Measurements from ENCODE around the gene ATP5MG.

DNA sequence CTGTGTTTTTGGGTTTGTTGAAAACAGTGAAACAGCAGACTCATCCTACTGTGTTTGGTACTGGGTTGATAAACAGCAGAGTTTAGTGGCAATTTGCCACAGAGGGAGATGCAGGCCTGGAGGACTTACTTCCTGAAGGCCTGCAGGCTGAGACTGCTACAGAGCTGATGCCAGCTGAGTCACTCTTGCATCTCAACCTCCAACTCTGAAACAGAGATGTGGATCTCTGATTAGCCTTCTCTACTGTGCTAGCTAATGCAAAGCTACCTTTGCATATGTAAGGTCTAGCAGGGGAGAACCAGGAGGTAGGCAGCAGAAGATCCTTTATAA is 14.3 kb downstream of the ATP5MG start:
- TF ChIP-seq, protein P1, sequence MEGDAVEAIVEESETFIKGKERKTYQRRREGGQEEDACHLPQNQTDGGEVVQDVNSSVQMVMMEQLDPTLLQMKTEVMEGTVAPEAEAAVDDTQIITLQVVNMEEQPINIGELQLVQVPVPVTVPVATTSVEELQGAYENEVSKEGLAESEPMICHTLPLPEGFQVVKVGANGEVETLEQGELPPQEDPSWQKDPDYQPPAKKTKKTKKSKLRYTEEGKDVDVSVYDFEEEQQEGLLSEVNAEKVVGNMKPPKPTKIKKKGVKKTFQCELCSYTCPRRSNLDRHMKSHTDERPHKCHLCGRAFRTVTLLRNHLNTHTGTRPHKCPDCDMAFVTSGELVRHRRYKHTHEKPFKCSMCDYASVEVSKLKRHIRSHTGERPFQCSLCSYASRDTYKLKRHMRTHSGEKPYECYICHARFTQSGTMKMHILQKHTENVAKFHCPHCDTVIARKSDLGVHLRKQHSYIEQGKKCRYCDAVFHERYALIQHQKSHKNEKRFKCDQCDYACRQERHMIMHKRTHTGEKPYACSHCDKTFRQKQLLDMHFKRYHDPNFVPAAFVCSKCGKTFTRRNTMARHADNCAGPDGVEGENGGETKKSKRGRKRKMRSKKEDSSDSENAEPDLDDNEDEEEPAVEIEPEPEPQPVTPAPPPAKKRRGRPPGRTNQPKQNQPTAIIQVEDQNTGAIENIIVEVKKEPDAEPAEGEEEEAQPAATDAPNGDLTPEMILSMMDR (IDR thresholded peaks at IDR 0.05), result no peak
- TF ChIP-seq POLR2A (IDR thresholded peaks at IDR 0.05), result no peak

All from Peyer's patch (tissue), 4 donors.